Stimulated activated CD8-positive, alpha-beta memory T cell treated with anti-CD3 and anti-CD28 coated beads, Interleukin-4, amount 100 ng/mL, for 4 hours (primary cell): ENCODE results near the gene CD83.

Source experiments
- DNase-seq, 2 donors: peaks; one replicate each; pipeline ENCODE4 v3.0.0-alpha.2; 2020; ENCODE audit warnings: low read depth in 2 of 2, low spot score in 1 of 2

The CD83 gene

GRCh38 chr6:14091339-14091978 is 26.1 kb upstream of the CD83 start:
- no peak for DNase-seq

DNA sequence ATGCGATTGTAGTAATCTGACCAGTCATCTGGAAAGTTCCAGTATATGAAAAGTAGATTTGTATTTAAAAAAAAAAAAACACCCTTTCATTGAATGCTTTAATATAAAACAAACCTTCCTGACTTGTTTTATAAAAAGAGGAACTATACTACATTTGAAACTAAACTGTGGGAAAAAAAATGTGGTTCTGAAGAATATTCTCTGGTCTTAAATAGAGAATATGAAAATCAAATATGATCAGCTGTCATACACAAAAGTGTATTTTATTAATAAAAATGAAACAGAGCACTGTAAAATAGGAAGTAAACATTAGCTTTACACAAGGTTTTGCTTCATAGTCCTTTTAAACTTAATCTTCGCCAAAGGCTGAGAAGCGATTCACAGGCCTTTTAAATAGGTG is 25.3 kb upstream of the CD83 start:
- no peak for DNase-seq

DNA sequence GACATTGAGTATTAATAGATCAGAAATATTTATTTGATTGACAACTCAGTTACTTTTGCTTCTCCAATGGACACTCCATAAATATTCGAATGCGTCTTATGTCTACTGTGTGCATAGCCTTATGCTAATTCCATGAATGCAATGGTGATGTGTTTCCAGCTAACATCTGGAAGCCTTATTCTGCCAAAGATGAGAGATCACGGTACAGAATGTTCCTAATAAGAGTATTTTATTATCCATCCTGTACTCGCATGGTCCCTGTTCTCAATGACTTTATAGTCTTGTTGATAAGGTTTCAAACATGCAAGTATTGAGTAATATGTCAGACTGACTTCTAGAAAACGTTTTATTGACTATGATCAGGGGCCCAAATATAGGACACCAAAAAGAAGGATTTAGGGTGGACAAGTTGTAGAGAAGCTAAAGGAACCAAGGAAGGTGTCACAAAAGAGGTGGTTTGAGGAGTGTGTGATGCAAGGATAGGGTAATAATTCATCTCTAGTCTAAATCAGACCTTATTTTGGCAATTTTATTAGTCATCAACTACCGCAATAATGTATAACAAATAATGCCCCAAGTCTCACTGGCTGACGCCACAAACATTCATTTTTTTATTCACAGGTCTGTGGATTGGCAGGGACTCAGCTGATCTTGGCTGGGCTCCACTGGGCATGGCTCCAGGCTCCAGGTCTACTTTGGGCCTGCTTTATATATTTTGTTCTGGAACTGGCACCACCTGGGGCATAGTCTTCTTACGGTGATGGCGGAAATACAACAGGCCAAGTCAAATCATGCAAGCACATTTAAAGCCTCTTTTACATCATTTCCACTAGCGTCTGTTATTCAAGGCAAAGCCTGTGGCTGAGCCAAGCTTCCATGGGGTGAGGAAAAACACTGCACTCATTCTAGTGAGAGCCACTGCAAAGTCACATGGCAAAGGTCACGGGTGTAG is 24.5 kb upstream of the CD83 start:
- no peak for DNase-seq

- no peak for DNase-seq
Observed at GRCh38 chr6:14094721-14095120, 22.9 kb upstream of the CD83 start.

DNA sequence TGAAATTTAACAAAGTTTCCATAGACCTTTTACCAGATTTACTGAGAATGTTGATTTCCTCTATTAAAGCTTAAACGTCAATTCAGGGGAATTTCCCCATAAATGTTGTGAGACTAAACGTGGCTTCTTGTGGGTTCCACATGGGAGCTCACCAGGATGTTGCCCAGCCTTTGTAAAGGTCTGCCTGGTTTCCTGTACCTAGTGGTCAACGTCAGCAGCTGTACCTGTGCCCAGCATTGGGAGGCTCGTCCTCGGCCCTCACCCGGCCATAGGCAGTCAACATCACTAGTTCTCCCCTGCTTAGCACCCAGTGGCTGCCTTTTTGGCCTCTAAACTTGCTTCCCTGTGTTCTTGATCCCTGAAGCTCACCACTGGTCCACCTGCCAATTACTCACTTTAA is 22.1 kb upstream of the CD83 start:
- DNase-seq: no peak

- no peak for DNase-seq
Observed at GRCh38 chr6:14100138-14100537, 17.4 kb upstream of the CD83 start.

GRCh38 chr6:14100966-14101365 is 16.6 kb upstream of the CD83 start:
- DNase-seq: no peak

- no peak for DNase-seq
Observed at GRCh38 chr6:14102383-14102782, 15.2 kb upstream of the CD83 start.

GRCh38 chr6:14105547-14105946 is 12.0 kb upstream of the CD83 start:
- DNase-seq: no peak

- DNase-seq: no peak
Observed at GRCh38 chr6:14107000-14107399, 10.6 kb upstream of the CD83 start.

GRCh38 chr6:14107711-14108494 is 9.7 kb upstream of the CD83 start:
- no peak for DNase-seq

DNA sequence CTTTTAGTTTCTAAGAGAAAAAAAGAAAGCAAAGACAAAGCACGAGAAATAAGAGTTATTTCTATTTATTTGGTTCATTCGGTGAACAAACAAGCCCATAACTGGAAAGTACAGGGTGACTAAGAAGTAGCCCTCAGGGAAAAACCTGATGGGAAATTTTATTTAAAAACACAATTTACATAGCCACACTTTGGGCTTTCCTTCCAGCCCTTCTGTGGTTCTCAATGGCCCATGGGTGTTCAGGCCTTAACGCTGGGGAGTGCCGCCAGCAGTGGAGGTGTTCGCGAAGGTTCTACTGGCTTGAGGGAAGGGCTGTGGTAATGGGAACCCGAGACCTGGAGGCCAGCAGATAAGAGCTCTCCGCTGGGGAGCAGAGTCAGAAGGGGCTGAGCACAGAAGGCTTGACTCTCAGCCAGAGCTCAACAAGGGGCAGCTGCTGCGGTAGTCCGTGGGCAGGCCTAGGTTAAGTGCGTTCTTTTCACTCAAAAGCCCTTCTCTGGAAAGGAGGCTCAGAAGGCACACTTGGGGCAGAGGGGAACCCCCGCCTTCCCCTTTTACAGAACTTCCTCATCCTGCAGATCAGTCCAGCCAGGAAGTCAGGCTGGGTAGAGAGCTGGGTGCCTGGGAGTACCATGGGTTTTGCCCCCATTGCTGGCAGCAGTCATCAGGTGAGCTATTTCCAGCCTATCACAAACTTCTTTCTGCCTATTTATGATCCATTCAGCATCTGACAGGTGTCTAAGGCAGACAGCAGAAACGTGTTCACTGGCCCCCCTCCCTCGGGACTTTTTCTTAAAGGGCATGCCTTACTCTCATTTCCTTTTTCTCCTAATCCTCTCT is 8.8 kb upstream of the CD83 start:
- no peak for DNase-seq

DNA sequence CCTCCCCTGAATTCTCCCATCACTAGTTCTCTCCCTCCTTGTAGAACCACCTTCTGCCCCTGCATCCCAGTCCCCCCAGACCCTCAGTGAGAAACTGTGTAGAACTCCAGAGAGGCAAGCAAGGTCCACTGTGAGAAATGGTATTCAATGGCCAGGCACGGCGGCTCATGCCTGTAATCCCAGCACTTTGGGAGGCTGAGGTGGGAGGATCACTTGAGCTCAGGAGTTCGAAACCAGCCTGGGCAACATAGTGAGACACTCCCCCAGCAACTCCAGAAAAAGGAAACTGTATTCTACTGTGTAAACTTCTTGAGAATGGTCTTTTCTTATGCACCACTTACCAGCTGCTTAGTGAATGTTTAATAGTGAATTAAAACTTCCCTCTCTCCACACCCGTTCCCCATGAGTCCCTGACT is 8.2 kb upstream of the CD83 start:
- no peak for DNase-seq

DNA sequence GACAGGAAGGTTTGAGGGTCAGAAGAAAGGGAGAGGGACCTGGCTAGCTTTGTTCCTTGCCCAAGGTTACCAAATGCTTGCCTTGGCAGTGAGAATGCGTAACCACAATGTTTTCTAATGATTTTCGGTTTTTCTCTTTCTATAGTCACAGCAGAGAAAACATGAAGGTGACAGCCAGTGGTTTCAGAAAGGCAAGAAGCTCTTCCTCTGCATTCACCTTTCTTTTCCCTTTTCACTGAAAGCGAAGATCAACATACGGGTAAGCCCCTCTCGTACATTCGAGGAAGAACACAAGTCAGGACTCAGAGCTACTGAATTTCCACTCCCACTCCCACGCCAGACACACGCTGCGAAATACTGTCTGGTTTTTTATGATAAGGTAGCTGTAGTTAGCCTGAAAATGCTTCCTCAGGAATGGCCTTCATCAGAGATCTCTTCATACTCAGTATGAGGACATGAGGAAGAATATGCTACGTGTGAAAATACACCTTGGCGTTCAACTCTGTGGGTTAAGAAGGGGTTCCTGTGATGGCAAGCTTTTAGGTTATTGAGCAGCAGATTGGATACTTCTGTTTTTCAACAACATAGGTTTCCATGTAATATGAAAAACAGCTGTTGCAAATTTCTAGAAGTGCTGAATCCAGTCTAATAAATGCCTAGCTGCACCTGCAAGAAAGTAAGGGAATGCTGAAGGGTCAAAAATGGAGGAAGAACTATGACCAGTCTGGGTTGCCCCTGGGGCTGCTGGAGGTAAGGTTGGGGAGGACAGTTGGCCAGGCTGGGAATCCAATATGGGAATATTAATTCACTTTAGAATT is 7.4 kb upstream of the CD83 start:
- DNase-seq: no peak

DNA sequence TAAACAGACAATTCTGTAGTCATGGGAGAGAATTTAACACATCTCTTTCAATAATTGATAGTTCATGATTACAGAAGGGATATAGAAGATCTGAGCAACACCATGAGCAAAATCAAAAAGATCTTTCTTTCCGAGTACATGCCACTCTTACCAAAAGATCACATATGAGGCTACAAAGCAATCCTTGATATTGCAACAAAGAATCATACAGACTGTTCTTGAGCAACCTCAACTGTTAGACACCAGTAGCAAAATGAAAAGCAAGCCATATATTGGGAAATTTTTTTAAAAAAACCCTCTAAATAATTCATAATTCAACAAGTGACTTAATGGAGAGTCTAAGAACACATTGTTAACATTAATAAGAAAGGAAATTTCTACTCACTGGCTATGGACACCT is 3.6 kb upstream of the CD83 start:
- DNase-seq: no peak

DNA sequence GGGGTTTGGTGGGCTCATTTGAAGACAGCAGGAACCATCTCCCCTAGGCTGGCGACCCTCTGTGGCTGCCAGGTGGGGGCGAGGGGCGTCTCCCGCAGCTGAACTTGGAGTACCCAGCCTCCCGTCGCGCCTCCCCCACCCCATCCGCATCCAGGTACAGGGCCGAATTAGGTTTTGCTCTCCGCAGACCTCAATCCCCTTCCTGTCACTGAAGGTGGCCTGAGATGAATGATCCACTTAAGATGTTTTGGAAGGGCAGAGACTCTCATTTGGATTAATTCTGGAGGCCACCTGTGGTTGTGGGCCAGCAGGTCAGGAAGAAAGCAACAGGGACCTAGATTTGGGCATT is 493 bp downstream of the CD83 start:
- DNase-seq: no peak

GRCh38 chr6:14118446-14118845 is 874 bp downstream of the CD83 start:
- no peak for DNase-seq

- DNase-seq: no peak
Observed at GRCh38 chr6:14119784-14120183, 2.2 kb downstream of the CD83 start.

GRCh38 chr6:14120546-14120945 is 3.0 kb downstream of the CD83 start:
- DNase-seq: no peak

GRCh38 chr6:14121936-14122344 is 4.4 kb downstream of the CD83 start:
- no peak for DNase-seq
